Measurements from ENCODE around the gene EVL.

- TF ChIP-seq CTCF (conservative IDR thresholded peaks at IDR 0.05) (no peak), ZFX (IDR thresholded peaks at IDR 0.05) (no peak)
Observed at GRCh38 chr14:100034468-100034867, 30.8 kb upstream of the EVL start.

Data from C4-2B (cell line).